ENCODE results near the gene SUPT4H1.

Gene SUPT4H1

GRCh38 chr17:58380207-58381123, 28.5 kb upstream of the SUPT4H1 start:
- DNase-seq (ENCODE audit: low spot score): no peak

DNA sequence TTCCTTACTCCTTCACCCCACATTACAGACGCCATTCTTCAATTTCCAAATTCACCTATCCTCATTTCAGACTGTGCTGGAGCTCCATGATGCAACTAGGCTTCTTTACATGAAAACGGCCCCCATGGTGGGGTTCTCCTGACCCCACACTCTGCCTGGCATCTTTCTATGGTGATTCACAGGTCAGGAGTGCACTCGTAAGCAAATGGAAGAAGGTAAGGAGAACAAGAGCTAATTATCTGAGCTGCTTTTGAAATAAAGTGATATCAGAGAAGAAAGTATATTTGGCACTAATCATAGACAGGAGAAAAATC, 27.5 kb upstream of the SUPT4H1 start:
- no peak for DNase-seq (ENCODE audit: low spot score)

GRCh38 chr17:58378733-58379510, 26.9 kb upstream of the SUPT4H1 start:
- DNase-seq (ENCODE audit: low spot score): no peak

DNA sequence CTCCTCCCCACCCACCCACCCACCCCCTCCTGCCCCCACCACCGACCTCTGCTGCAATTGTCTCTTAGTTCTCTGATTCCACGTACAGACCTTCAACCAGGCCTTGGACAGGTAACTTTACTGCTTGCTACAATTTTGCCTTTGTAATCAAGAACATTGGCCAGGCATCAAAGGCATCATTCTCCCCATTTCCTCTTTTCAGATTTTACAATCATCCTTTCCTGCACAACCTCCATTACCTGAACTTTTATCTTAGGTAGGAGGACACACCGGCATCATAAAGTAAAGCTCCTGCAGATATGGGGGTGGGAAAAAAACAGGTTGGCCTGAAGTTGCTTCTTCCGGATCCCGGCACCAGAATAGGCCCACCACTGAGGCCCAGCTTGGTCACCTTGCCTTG, 25.7 kb upstream of the SUPT4H1 start:
- DNase-seq (ENCODE audit: low spot score): no peak

DNA sequence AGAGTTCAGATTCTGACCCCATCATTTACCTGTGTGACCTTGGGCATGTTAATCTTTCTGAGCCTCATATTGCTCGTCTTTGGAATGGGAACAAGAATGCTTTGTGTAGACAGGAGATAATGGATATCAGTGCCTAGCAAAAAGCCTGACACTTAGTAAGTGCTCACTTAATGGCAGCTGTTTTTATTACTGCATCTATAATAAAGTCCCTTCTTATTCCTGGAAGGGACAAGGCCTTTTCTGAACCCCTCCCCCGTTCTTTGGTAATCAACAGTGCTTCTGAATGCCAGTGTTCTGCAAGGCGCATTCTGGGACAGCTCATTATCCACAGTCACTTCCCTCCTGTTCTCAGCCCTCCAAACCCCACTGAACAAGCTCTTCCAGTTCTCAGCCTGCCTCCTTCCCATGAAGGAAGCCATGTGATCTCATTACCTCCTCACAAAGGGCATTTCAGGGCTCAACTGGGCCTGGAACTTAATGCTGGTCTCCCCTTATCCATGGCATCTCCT, 25.1 kb upstream of the SUPT4H1 start:
- no peak for DNase-seq (ENCODE audit: low spot score)

DNA sequence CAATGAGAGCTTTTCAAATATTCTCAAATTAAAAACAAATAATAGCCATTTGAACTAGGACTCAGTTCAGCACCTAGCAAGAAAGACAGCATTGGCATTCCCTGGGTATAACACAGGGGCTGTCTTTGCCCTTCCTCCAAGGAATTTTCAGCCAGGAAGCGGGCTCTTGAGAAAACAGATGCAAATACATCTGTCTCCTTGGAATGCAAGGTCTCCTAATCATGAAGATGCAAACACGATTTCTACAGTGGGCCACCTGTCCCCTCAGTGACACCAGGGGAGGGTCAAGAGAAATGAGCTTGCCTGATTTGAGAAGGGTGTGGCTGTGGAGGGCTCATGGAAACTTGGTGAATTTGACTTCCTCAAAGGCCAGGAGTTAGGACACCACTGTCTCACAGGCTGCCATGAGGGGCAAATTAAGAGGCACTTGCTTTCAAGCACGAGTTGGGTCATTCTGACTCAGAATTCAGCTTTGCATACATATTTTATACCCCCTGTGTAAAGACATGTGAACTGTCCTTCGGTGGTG, 24.5 kb upstream of the SUPT4H1 start:
- DNase-seq (ENCODE audit: low spot score): no peak

- DNase-seq (ENCODE audit: low spot score): no peak
Observed at GRCh38 chr17:58375811-58376210, 23.8 kb upstream of the SUPT4H1 start.

DNA sequence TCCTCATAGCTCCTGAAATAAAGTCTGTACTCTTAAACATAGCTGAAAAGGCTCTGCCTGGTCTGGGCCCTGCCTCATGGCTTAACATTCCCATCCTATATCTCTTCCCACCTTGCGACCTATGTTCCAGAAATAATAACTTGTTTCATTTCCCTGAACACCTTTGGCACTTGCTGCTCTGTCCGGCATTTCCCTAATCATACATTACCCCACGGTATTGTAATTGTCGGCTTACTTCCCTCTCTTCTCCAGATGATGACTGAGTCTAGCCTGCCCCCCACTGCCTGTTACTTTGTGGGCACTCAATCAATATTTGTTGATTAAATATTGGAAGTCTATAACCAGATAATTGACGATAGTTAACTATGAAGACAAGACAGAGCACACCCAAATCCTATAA, 23.3 kb upstream of the SUPT4H1 start:
- no peak for DNase-seq (ENCODE audit: low spot score)

DNA sequence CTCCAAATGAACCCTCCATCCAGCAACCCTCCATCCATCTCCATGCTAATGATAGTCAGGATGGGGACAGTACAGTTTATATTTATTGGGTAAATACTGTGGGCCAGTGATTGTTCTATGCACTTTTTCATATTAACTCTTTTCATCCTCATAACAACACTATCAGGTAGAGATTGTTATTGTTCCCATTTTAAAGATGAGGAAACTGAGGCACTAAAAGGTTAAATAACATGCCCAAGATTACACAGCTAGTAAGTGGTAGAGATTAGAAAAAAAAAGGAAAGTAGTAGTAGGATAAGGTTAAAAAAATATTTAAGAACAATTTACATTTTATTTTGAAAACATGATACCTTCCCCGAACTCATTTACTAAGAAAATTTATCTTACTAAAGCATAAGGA, 21.9 kb upstream of the SUPT4H1 start:
- DNase-seq (ENCODE audit: low spot score): no peak

GRCh38 chr17:58373003-58373402, 21.0 kb upstream of the SUPT4H1 start:
- no peak for DNase-seq (ENCODE audit: low spot score)

- no peak for DNase-seq (ENCODE audit: low spot score)
Observed at GRCh38 chr17:58371300-58371950, 19.4 kb upstream of the SUPT4H1 start.

DNA sequence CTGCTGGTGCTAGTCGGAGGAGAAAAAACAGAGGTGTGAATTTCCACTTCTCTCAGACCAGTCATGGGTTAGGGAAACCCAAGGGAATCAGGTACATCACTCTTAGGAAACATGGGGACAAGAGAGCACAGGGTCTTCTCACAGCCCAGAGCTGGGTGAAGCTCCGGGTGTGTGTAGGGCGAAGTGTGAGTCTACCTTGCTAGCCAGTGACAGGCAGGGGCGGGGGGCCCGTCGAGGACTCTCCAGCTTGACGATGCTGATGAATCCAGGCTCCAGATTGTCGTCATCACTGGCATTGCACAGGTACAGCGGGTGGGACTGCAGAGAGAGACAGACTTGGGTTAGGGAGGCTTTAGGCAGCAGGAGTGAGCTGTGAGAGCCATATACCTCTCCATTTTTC, 18.7 kb upstream of the SUPT4H1 start:
- no peak for DNase-seq (ENCODE audit: low spot score)

- DNase-seq (ENCODE audit: low spot score): no peak
Observed at GRCh38 chr17:58370309-58370708, 18.3 kb upstream of the SUPT4H1 start.

DNA sequence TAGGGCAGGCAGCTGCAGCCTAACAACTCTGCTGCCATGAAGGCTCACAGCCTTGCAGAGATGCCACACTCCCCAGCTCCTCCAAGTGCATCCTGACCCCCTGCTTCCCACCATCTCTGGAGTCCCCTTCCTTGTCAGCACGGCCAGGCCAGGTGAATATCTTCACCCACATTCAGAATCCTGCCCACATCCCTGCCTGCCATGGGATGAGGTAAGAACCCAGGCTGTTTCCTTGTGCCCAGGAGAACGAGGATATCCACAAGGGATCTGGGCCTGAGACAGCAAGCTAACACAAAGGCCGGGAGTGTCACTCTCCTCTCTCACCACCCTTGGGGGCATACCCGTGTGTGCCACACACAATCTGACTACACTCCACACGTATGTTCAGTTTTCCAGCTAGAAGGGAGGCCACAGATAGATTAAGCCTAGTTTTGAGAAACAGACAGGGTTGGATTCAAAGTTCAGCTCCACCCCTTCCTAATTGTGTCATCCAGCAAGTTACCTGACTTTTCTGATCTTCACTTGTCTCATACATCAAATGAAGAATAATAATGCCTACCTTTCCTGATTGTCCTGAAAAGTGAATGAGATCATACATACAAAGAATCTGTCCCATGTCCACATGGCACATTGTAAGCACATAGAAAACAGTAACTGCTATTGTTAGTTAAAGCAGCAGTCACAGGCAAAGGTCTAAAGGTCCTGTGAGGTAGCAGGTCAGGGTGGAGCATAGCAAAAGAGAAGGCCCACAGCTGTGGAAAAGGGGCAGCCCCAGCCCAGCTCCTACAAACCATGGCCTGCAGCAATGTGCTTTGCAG, 17.4 kb upstream of the SUPT4H1 start:
- no peak for DNase-seq (ENCODE audit: low spot score)

DNA sequence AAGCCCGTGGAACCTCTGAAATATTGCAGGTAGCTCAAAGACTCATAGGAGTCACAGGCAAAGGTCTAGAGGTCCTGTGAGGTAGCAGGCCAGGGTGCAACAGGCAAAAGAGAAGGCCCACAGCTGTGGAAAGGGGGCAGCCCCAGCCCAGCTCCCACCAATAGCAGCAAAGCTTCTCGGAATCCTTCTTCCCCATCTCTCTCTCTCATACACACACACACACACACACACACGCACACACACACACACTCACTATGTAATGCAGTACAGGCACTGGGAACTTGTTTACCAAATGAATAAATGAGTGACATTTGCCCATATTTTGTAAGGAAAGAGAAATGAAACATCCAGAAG, 16.8 kb upstream of the SUPT4H1 start:
- no peak for DNase-seq (ENCODE audit: low spot score)

- DNase-seq (ENCODE audit: low spot score): no peak
Observed at GRCh38 chr17:58367461-58367860, 15.5 kb upstream of the SUPT4H1 start.

DNA sequence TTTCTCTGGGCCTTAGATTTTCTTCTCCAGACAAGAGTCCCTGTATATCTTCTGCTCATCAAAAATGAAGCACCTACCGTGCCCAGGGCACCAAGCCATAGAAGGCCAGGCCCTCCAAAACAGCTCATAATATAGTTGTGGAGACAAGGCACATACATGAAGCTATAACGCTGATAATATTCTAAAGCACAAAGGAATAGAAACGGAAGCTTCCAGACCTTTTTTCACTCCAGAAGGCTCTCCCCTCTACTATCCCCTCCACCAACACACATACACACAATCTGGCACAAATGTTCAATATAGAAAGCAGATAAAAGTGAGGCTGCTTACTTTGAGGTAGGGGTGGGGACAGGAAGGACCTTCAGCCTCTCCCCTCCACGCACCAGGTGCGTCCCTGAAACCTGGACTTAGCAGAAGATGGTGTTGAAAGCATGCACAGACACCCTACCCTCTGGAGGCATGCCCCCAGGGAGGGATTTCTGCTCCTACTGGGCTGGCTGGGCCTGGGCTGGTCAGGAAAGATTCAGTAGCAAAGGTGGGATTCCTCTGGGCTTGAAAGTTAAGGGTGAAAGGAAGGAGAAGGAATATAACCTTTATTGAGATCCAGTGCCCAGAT, 14.1 kb upstream of the SUPT4H1 start:
- no peak for DNase-seq (ENCODE audit: low spot score)

DNA sequence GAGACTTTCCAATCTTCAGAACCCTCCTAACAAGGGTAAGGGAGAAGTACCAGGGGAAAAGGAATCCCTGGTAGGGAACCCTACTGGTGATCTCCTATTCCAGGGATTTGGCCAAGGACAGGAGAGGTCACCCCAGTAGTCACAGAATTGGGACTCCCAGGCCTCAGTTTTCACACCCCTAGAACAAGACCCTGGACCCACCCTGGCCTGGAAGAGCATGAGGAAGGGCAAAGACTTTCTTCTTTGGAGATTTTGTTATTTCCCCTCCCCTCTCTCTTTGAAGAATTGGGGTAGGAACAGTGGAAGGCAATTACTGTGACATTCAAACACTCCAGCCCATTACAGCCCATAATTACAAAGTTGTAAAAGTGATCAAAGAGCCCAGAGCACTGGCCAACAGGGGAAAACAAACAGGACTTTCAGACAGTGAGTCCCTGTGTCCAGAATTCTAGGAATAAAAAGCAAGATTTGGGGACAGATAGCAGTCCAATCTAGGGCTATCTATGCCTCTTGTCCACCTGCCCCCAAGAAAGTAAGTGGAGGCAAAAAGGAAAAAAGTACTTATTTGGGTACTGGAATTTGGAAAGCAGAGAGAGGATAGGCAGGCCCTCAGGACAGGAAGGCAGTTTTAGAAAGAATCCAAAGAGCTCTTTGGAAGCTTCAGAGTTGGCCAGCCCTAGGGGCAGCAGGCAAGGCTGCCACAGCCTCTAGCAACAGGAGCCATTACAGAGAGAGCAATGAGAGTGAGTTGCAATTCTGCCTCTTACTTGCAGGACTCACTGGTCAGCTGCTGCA, 13.4 kb upstream of the SUPT4H1 start:
- DNase-seq (ENCODE audit: low spot score): no peak

- DNase-seq (ENCODE audit: low spot score): no peak
Observed at GRCh38 chr17:58364270-58364942, 12.4 kb upstream of the SUPT4H1 start.
